GM21390 (cell line): Measurements from ENCODE around the gene ENDOV.

Source experiments
- ATAC-seq: cut with Tn5 transposase; IDR thresholded peaks from one replicate; pipeline ENCODE4 v1.9.1; 2021; ENCODE audit not compliant: unreplicated experiment

ENDOV gene

DNA sequence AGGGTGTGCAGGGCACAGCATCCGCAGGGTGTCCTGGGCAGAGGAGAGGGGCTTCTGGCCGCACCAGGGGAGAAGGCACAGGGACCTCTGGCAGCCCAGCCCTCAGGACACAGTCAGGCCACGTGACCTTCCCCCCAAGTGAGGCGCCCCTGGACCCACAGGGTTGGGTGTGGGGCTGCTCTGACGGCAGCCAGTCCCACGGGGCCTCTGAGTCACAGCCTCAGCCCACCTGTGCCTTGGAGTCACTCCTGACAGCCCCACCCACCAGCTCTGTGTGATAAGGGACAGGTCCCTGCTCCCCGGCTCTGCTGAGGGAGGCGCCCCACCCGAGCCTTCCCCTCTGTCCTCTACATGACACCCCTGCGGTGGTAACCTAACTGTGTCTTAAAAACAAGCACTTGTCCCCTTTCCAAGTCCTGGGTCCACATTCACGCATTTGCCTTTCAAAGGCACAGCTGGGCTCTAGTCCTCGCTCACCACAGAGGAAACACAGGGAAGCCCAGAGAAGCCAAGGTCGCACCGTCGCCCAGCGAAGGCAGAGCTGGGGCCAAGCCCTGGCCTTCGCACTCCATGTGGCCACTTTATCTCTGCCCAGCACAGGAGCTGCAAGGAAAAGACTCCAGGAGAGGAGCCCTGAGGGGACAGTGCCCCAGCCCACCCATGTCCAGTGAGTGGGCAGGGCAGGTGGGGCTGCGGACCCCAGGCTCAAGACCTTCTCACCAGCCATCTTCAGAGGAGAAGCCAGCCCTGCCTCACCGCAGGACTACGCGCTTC, 66.5 kb downstream of the ENDOV start:
- no peak for ATAC-seq

DNA sequence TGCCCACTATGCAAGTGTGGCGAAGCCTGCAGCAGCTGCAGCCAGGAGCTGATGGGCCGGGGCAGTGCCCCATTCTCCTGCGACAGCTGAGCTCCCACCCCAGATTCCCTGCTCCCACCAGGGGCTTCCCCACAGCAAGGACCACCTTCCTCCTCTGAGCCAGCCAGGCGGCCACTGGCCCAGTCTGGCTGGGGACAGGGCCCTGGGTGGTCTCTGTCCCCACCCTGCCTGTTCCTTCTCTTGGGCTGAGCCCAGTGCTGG, 67.0 kb downstream of the ENDOV start:
- no peak for ATAC-seq

DNA sequence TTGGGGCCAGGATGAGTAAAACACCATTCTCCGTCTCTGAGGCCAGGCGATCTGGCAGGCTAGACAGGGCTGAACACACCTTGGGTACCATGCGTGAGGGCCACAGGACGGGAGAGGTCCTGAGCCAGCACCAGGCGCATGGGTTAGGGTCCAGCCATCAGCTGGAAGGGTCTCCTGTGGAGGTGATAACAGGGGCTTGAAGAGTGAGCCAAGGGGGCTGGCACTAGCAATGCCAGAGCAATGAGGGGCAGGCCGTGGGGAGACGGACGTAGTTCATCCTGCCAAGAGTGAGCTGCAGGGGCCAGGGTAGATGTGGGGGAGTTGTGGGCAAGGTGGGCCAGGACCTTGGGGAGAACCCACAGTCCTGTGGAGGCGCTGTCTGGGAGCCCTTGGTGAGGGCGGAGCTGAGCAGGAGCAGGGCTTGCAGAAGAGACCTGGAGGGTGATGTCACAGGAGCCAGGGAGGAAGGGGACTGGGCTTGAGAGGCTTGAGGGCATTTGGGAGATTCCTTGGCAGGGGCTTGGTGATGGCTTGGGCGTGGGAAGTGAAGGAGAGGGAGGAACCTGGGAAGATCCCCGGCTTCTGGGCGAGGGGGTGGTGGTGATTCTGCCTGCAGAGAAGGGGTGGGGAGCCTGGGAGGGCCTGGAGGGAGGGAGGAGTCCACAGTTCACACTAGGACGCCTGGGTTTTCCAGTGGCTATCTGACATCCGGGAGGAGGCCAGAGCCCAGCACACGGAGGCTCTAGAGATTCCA, 67.8 kb downstream of the ENDOV start:
- ATAC-seq, result no peak

DNA sequence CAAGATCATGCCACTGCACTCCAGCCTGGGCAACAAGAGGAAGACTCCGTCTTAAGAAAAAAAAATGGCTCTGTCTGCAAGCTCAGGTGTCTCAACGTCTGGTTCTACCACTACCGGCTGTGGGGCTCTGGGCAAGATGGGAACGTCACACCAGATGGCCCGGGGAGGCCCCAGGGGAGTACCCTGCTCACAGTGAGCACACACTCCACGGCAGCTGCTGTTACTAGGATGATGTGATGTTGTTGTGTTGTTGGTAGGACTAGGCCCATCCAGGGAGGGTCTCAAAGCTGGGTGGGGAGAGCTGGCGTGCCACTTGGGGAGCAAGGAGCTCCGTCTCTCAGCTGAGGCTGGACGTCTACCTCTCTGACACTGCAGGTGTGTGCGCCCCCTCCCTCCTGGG, 70.9 kb downstream of the ENDOV start:
- no peak for ATAC-seq

DNA sequence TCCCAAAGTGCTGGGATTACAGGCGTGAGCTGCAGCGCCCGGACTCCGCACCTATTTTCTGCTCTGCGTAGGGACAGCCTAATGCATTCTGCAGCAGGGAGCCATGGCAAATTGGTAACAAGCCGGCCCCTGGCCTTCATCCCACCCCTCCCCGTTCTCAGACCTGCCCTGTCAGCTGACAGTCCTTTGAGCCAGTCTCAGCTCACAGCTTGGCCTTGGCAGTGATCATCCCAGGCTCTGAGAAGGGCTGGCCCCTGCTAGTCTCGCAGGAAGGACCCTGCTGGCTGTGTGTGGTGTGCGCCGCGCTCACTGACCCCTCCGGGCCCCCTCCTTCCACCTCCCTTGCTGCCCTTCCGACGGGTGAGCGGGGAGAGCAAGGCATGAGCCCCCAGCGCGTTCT, 71.7 kb downstream of the ENDOV start:
- ATAC-seq, result no peak

DNA sequence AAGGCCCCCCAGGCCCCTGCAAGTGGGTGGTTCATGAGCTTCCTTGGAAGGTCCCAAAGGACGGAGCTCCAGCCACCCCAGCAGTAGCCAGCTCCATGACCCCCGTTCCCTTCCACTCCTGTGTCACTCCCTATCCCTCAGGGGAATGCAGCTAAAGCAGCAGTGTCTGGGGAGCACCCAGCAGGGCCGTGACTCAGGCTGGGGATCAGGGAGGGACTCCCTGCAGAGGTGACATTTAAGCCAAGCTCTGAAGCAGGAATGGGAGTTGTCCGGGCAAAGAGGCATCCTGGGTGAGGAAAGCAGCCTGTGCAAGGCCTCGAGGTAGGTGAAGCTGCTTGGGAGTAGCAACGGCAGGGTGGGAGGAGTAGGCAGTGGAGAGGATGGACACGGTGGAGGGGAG, 72.5 kb downstream of the ENDOV start:
- no peak for ATAC-seq
